ENCODE measurements around the gene KAT6B.

The KAT6B gene

GRCh38 chr10:75058161-75058560 lies 231.8 kb downstream of the KAT6B start:
- in situ Hi-C loops (cut with MboI; ENCODE audit: low sequenced_read_pairs), result no loop called here

- in situ Hi-C loops (cut with MboI; ENCODE audit: low sequenced_read_pairs), result no loop called here
These were observed 235.5 kb downstream of the KAT6B start for GRCh38 chr10:75061709-75062505.

GRCh38 chr10:75062506-75063299 lies 236.3 kb downstream of the KAT6B start:
- in situ Hi-C loops (cut with MboI; ENCODE audit: low sequenced_read_pairs), result no loop called here

- in situ Hi-C loops (cut with MboI; ENCODE audit: low sequenced_read_pairs), result no loop called here
These were observed 237.2 kb downstream of the KAT6B start for GRCh38 chr10:75063461-75064230.

GRCh38 chr10:75065076-75065475 lies 238.7 kb downstream of the KAT6B start:
- in situ Hi-C loops (cut with MboI; ENCODE audit: low sequenced_read_pairs), result no loop called here

- in situ Hi-C loops (cut with MboI; ENCODE audit: low sequenced_read_pairs), result no loop called here
These were observed 239.9 kb downstream of the KAT6B start for GRCh38 chr10:75066271-75066670.

GRCh38 chr10:75067272-75067671 lies 240.9 kb downstream of the KAT6B start:
- in situ Hi-C loops (cut with MboI; ENCODE audit: low sequenced_read_pairs), result no loop called here

GRCh38 chr10:75068523-75068922 lies 242.1 kb downstream of the KAT6B start:
- in situ Hi-C loops (cut with MboI; ENCODE audit: low sequenced_read_pairs), result no loop called here

GRCh38 chr10:75070476-75070875 lies 244.1 kb downstream of the KAT6B start:
- in situ Hi-C loops (cut with MboI; ENCODE audit: low sequenced_read_pairs), result no loop called here

GRCh38 chr10:75070961-75071428 lies 244.6 kb downstream of the KAT6B start:
- in situ Hi-C loops (cut with MboI; ENCODE audit: low sequenced_read_pairs), result no loop called here

GRCh38 chr10:75071756-75072155 lies 245.4 kb downstream of the KAT6B start:
- in situ Hi-C loops (cut with MboI; ENCODE audit: low sequenced_read_pairs), result no loop called here

- in situ Hi-C loops (cut with MboI; ENCODE audit: low sequenced_read_pairs), result no loop called here
These were observed 246.3 kb downstream of the KAT6B start for GRCh38 chr10:75072727-75073126.

GRCh38 chr10:75073442-75073841 lies 247.0 kb downstream of the KAT6B start:
- in situ Hi-C loops (cut with MboI; ENCODE audit: low sequenced_read_pairs), result no loop called here

- in situ Hi-C loops (cut with MboI; ENCODE audit: low sequenced_read_pairs), result no loop called here
These were observed 248.5 kb downstream of the KAT6B start for GRCh38 chr10:75074711-75075445.

GRCh38 chr10:75076348-75076747 lies 249.9 kb downstream of the KAT6B start:
- in situ Hi-C loops (cut with MboI; ENCODE audit: low sequenced_read_pairs), result no loop called here

GRCh38 chr10:75079436-75080083 lies 253.2 kb downstream of the KAT6B start:
- in situ Hi-C loops (cut with MboI; ENCODE audit: low sequenced_read_pairs), result no loop called here

GRCh38 chr10:75080554-75080953 lies 254.2 kb downstream of the KAT6B start:
- in situ Hi-C loops (cut with MboI; ENCODE audit: low sequenced_read_pairs), result no loop called here

- in situ Hi-C loops (cut with MboI; ENCODE audit: low sequenced_read_pairs), result no loop called here
These were observed 255.0 kb downstream of the KAT6B start for GRCh38 chr10:75081379-75081778.
